HG03558 (cell line): Measurements from ENCODE around the gene LRP10.
"Not testable (repeated sequence)": the region's sequence is repeated elsewhere in the genome, so short reads cannot be mapped to it uniquely, and the experiment has no call there.

ENCODE experiments used
- ATAC-seq: cut with Tn5 transposase; IDR thresholded peaks from one replicate; pipeline ENCODE4 v1.9.1; 2021; ENCODE audit warnings: moderate number of reproducible peaks; ENCODE audit not compliant: unreplicated experiment; ENCODE audit errors: extremely low read depth

The LRP10 gene

DNA sequence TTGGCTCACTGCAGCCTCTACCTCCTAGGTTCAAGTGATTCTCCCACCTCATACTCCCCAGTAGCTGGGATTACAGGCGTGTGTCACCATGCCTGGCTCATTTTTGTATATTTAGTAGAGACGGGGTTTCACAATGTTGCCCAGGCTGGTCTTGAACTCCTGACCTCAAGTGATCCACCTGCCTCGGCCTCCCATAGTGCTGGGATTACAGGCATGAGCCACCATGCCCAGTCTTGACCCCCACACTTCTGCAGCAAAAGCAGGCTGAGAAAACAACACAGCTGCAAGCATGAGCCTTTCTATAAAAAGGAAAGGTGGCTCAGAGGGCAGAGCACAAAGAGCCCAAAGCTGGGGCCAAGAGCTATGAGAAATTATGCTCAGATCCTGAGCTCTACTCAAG, 11.2 kb upstream of the LRP10 start:
- not testable (repeated sequence) for ATAC-seq

GRCh38 chr14:22861651-22862050, 9.9 kb upstream of the LRP10 start:
- ATAC-seq = no peak

DNA sequence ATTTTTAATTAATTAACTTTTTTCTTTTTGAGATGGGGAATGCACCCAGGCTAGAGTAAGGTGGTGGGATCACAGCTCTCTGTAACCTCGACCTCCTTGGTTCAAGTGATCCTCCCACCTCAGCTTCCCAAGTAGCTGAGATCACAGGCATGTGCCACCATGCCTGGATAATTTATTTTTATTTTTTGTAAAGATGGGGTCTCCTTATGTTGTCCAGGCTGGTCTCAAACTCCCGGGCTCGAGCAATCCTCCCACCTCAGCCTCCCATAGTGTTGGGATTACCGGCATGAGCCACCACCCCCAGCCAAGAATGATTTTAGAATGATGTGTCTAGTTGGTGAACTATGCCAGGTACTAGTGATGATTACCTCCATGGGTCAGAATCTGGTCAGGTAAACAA, 6.6 kb upstream of the LRP10 start:
- no peak for ATAC-seq

GRCh38 chr14:22865424-22866405, 5.8 kb upstream of the LRP10 start:
- ATAC-seq = no peak

DNA sequence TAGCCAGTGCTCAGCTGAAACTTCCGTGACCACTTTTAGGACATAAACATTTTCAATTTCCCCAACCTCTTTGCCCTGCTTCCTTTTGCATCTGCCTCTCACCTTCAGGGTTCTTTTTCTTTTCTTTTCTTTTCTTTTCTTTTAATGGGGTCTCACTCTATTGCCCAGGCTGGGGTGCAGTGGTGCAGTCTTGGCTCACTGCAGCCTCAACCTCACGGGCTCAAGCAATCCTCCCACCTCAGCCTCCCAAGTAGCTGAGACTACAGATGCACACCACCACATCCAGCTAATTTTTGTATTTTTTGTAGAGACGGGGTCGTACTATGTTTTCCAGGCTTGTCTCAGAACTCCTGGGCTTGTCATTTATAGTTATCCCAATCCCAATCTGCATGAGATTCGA, 4.7 kb upstream of the LRP10 start:
- ATAC-seq = no peak

GRCh38 chr14:22870811-22871223, 723 bp upstream of the LRP10 start:
- no peak for ATAC-seq

DNA sequence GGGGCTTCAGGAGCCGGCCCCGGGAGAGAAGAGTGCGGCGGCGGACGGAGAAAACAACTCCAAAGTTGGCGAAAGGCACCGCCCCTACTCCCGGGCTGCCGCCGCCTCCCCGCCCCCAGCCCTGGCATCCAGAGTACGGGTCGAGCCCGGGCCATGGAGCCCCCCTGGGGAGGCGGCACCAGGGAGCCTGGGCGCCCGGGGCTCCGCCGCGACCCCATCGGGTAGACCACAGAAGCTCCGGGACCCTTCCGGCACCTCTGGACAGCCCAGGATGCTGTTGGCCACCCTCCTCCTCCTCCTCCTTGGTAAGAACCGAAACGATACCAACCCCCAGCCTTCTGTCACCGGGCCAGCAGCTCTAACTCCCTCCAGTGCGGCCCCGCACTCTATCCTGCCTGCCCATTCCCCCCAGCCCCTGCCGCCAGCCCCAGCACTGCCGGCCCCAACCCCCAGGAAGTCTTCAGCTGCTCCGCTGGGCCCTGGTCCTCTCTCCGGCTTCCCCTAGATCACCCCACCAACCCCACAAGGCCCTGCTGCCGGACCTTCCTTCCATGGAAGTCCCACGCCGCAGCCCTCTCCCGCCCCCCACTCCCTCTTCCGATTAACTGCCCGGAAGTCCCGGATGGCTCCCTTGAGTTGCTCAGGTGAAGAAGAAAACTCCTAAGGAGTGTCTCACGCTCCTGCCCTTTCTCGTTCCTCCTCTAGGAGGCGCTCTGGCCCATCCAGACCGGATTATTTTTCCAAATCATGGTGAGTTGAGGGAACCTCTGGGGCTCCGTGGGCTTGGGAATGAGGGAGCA, 693 bp downstream of the LRP10 start:
- ATAC-seq = no peak

DNA sequence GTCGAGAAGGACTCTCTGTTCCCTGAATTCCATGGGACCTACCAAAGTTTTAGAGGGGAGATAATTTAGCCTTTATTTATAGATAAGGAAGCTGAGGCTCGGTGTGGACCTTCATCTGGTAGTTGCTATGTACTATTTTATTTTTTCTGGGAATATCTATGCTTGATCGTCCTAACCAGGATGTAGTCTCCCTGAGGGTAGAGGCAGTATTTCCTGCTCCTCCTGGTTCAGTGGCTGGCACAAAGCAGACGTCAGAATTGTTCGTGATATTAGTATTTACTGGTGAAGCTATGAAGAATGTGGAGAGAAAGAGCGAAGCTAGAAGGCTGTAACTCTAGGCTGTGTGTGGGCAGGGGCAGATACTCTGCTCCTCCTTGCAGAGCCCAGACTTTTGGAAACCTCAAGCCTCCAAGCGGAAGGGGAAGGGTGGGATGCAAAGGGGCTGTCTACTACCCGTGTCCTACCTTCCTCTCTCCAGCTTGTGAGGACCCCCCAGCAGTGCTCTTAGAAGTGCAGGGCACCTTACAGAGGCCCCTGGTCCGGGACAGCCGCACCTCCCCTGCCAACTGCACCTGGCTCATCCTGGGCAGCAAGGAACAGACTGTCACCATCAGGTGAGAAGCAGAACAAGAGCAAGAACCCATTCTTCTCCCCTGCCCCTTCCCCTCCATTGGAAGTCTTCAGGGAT, 1.4 kb downstream of the LRP10 start:
- ATAC-seq = no peak

GRCh38 chr14:22875003-22875747, 3.6 kb downstream of the LRP10 start:
- ATAC-seq = no peak

- no peak for ATAC-seq
These were observed 4.3 kb downstream of the LRP10 start for GRCh38 chr14:22875748-22876319.

GRCh38 chr14:22877000-22877501, 5.5 kb downstream of the LRP10 start:
- ATAC-seq = no peak

DNA sequence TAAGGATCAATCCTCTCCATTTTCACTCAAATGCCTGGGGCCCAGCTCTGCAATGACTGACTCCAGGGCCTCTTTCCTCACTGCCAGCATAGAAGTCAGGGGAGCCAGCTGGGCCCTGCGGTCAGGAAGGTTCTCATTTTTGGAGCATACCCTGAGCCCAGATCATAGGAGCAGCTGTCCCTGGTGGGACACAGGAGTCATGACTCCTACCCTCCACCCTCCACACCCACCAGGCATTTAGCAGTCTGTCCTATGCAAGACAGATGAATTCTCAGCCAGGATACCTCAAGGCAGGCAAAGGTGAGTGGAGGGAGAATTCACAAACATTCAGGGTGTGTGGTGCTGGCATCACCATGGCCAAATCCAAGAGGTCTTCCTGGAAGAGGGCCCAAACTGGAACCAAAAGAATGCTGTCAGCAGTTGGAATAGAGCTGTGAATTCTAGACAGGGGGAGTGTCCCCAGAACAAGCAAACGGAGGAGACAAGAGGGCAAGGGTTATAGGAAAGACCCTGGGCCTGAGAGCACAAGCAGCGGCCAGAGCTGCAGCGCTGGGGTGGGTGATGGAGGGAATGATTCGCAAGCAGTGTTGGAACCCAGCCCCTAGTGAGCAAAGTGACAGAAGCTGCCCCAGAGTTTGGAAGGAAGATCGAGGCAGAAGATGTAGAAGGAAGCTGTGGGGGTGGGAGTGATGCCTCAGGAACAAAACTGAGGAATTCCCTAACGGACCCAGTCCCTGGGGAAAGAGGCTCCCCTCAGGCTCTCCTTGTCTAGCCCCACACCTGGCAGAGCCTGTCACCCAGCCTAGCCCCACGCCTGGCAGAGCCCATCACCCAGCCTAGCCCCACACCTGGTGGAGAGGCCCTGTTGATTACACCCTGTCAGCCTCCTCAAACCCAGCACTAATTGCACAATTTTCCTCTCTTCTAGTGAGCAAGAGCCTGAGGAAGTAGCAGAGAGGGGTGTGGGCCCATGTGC, 7.0 kb downstream of the LRP10 start:
- ATAC-seq = no peak

- no peak for ATAC-seq
These were observed 10.5 kb downstream of the LRP10 start for GRCh38 chr14:22882064-22882463.

DNA sequence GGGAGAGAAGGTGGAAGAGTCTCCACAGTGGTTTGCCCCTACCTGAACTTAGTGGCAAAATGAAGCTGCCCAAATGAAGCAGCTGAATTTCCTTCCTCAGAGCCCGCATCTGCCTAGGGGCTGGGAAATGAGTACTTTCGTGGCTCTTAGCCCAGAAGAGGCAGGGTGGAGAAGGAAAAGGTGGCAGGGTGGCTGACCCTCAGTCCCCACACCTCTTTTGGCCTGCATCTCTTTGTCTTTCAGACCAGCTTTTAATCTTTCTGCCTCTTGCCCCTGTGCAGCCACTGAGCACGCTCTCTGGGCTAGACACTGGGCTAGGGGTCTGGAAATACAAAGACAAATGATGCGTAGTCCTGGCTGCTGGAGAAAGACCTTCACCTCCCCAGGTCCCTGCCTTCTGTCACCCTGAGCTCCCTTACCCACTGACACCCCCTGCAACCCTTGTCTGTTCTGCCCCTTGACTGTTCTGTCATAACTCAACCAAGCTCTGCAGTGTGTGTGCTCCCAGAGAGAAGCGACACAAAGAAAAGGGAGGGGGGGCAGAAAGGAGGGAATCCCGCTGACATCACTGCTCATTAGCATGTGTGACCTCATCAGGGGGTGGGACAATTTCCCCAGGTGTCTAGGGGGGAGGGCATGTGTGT, 11.1 kb downstream of the LRP10 start:
- no peak for ATAC-seq

GRCh38 chr14:22883173-22883976, 11.8 kb downstream of the LRP10 start, which contains the start of gene REM2:
Gene REM2 (plus strand): TSS chr14:22883222. CDS start chr14:22883288, 66 bp downstream.
- ATAC-seq = no peak

DNA sequence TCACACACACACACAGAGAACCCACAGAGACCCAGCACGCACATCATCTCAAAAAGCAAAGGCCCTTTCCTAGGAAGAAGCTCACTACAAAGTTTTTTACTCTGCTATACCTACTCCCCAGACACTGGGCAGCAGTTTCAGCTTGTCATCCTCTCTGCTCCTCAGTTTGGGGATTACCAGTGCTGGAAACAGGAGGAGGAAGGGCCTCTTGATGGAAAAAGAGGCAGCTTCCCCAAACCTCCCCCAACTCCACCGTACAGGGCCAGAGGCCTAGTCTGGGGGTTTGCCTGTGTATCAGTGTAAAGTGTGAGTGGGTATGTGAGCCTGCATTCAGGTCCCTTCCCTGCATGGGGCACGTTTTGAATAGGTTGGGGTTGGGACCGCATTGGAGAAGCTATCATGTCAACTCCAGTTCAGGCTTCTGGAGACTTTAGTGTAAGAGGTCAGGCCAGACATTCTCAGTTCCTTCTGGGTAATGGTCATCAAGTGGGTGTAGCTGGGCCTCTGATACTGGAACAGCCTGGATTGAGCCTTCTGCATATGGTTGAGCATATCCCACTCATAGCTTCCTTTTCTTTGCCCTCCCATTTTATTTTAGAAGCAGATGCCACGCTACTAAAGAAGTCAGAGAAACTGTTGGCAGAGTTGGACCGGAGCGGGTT, 12.7 kb downstream of the LRP10 start:
- ATAC-seq = no peak
